Measurements from ENCODE around the gene GBP7. TPM values are rescaled to one million over a fixed set of nuclear protein-coding genes. Genes with fewer than 3 reads are reported as not detected.
A peak's percentile ranks its signal among the peaks of the same experiment; 100 is the strongest.

Gene GBP7
- total and polyA plus RNA-seq, 8 donors: 0.09 to 0.39 (median 0.15) TPM; not detected in 1

DNA sequence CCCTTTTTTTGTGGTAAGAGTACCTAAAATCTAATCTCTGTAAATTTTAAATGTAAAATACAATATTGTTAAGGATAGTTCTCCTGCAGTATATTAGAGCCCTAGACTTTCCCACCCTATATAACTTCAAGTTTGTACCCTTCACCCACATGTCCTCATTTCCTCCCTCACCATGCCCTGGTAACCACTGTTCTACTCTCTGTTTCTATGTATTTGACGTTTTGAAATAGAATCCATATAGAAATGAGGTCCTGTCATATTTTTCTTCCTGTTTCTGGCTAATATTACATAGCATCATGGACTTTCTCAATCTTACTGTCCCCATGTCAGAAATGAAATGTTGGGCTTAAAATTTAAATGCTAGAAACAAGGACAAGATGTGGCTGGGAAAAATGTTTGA is 24.8 kb downstream of the GBP7 start:
- Histone ChIP-seq H3K36me3 (no peaks in the 10 kb centered on the region), H3K4me3 (no peak overlapping the region), H3K9me3 (peaks cover 0 to 2% of the 10 kb centered on the region in 2 donors), H3K4me1 (no peaks in the 10 kb centered on the region), H3K27ac (no peak overlapping the region), H3K27me3 (no peaks in the 10 kb centered on the region)
- no peak for ATAC-seq
- no peak for DNase-seq
- intact Hi-C loops (cut with DNase I): no loop called here
- TF ChIP-seq, protein P1, sequence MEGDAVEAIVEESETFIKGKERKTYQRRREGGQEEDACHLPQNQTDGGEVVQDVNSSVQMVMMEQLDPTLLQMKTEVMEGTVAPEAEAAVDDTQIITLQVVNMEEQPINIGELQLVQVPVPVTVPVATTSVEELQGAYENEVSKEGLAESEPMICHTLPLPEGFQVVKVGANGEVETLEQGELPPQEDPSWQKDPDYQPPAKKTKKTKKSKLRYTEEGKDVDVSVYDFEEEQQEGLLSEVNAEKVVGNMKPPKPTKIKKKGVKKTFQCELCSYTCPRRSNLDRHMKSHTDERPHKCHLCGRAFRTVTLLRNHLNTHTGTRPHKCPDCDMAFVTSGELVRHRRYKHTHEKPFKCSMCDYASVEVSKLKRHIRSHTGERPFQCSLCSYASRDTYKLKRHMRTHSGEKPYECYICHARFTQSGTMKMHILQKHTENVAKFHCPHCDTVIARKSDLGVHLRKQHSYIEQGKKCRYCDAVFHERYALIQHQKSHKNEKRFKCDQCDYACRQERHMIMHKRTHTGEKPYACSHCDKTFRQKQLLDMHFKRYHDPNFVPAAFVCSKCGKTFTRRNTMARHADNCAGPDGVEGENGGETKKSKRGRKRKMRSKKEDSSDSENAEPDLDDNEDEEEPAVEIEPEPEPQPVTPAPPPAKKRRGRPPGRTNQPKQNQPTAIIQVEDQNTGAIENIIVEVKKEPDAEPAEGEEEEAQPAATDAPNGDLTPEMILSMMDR (IDR thresholded peaks at IDR 0.05): no peak

DNA sequence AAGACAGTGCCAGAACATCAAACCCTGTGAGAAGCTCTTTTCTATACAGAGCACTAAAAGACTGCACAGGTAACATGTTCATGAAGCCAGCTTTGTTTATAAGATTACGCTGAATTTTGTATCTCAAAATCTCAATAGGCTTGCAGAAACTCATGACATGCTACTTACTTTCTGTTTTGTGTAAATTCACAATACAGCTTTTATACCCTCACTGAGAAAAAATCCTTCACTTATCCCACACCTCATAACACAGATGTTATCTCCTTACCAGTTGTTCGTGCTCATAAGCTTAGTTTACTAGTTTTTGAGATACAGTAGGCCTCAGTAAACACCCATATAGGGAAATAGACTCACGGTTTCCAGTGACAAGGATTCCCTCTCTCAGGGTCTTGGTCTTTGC is 25.8 kb downstream of the GBP7 start:
- no peak overlapping the region for H3K4me3 ChIP-seq
- DNase-seq: no peak
- intact Hi-C loops (cut with DNase I): no loop called here

DNA sequence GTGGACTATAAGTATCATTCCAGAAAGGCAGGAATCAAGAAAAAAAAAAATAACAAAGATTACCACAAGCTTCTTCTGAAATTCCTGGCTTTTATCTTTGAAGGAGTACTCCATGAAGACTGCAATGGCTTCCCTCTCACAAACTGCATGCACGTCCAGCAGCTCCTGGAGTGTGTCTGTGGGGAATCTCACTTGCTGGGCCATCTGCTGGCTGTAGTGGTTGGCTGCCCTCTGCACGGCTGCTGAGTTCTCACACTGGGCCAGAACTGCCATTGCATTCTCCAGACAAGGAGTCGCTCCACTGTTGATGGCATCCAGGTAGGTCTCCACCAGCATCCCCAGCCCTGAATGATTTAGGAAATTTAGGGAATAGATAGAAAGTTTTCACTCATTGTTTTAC is 26.6 kb downstream of the GBP7 start:
- Histone ChIP-seq H3K27me3 (no peaks in the 10 kb centered on the region), H3K9me3 (no peaks in the 10 kb centered on the region), H3K4me1 (no peaks in the 10 kb centered on the region), H3K36me3 (no peaks in the 10 kb centered on the region), H3K4me3 (no peak overlapping the region), H3K27ac (no peak overlapping the region)
- ATAC-seq: peak; percentile 45
- TF ChIP-seq, protein P1 (IDR thresholded peaks at IDR 0.05): no peak
- intact Hi-C loops (cut with DNase I): no loop called here
- DNase-seq: no peak

More for the DNA sequence above, 25.8 kb downstream of the GBP7 start:
- ATAC-seq: no peak
- TF ChIP-seq, protein P1 (IDR thresholded peaks at IDR 0.05): no peak
- H3K9me3 ChIP-seq: no peaks in the 10 kb centered on the region
- H3K27me3 ChIP-seq: no peaks in the 10 kb centered on the region
- no peak overlapping the region for H3K27ac ChIP-seq
- no peaks in the 10 kb centered on the region for H3K36me3 ChIP-seq
- H3K4me1 ChIP-seq: no peaks in the 10 kb centered on the region

DNA sequence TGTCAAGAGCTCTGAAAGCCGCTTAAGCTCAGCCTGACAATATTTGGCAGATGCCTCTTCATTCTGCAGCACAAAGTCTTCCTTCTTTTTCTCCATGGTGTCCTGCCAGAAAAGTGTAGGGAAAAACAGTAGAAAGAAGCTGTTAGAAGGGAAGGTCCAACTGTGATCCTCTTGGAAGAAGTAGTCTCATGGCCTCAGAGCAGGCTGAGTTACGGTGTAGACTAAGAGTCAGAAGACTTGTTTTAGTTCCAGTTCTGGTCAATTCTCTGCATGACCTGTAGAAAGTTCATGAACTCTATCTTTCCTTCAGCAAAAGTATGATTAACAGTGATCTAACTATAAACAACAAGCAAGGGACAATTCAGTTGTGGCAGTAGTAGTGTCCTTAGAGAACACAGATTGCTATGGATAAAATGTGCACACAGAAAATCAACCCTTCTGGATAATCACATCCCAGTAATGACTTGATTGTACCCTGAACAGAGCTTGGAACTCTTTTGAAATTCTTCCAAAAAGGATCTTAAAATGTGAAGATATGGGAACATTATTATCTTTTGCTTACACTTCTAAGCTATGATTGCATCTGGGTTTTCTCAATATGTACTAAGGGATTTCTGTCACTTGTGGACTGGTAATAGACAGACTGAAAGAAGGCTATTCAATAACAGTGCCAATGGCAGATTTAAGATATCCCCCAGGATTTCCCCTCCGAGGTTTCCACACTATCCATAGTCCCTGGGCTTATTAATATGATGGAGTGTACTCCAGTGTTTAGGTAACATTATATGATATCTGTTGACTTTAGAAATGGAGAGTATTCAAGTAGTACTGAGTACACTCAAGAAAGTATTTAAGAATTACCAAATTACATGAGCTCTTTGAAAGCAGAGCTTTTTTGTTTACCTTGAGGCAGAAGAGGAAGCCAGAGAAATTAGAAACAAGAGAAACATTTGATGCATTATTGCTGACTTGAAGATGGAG is 27.8 kb downstream of the GBP7 start:
- Histone ChIP-seq H3K4me3 (no peak overlapping the region), H3K27me3 (no peaks in the 10 kb centered on the region), H3K27ac (no peak overlapping the region), H3K36me3 (no peaks in the 10 kb centered on the region), H3K4me1 (no peaks in the 10 kb centered on the region), H3K9me3 (no peaks in the 10 kb centered on the region)
- DNase-seq: no peak
- intact Hi-C loops (cut with DNase I): no loop called here
- ATAC-seq: peak; percentile 88
- TF ChIP-seq, protein P1 (IDR thresholded peaks at IDR 0.05): no peak

DNA sequence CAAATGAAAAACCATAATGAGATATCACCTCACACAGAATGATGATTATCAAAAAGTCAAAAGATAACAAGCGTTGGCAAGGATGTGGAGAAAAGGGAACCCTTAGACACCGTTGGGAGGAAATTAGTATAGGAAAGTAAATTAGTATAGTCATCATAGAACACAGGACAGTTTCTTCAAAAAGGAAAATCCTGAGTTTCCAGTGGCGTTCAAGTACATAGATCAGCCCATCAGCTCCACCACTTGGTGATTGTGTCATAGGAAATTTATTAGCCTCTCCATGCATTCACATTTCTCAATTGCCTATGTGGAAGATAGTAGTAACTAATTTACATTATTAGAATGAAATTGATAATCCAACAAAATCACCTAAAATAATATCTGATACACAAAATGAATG is 29.1 kb downstream of the GBP7 start:
- no peaks in the 10 kb centered on the region for H3K27me3 ChIP-seq
- TF ChIP-seq, protein P1 (IDR thresholded peaks at IDR 0.05): no peak
- no peak overlapping the region for H3K4me3 ChIP-seq
- no peak overlapping the region for H3K27ac ChIP-seq
- H3K36me3 ChIP-seq: no peaks in the 10 kb centered on the region
- intact Hi-C loops (cut with DNase I): no loop called here
- DNase-seq (no peak), ATAC-seq (no peak)
- H3K9me3 ChIP-seq: no peaks in the 10 kb centered on the region
- no peaks in the 10 kb centered on the region for H3K4me1 ChIP-seq
